Activated CD4-positive, alpha-beta T cell treated with anti-CD3 and anti-CD28 coated beads for 1 hour (primary cell): ENCODE results near the gene BTBD2.
"Not testable (repeated sequence)": the region's sequence is repeated elsewhere in the genome, so short reads cannot be mapped to it uniquely, and the experiment has no call there.

ENCODE experiments used
- DNase-seq: peaks from one replicate; pipeline ENCODE4 v3.0.0-alpha.2; 2020

The BTBD2 gene

GRCh38 chr19:2012941-2013682 lies 2.4 kb downstream of the BTBD2 start:
- DNase-seq, result no peak

DNA sequence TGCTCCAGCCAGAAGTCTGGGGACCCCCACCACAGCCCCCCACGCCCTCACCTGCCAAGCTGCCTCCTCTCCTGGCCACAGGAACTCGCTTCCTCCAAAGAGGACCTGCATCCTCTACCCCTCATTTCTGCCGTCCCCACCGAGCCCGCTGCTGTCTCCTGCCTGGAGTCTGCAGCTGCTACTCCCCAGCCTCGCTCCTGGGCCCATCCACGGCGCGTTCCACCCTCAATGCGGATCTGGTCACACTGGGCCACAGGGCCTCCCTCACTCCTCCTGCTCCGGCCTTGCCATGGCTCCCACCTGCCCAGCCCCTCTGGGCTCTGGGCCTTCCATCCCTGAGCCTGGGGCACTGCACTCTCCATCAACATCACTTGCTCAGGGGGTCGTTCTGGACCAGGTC lies 4.3 kb downstream of the BTBD2 start:
- no peak for DNase-seq

DNA sequence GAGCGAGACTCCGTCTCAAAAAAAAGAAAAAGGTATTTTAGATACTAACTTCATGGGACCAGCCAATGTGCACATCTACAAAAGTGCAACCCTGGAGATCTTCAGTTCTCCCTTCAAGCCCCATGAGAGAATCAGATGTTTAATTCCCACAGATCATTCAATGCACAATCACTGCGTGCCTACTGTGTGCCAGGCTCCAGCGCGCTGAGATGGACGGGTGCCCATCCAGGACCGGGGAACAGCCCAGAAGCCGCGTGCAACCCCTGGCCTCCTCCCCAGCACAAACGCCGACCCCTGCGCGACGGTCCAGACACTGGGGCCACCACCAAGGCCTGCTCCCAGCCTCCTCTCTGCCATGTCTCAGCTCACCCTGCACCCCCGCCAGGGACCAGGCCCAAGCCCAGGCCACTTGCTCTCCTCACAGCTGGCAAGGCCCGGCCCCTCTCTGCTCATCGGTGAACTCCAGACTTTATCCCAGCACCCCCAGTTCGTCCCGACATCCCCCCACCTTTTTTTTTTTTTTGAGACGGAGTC lies 5.3 kb downstream of the BTBD2 start:
- no peak for DNase-seq

GRCh38 chr19:2003874-2004273 lies 11.6 kb downstream of the BTBD2 start:
- no peak for DNase-seq

- no peak for DNase-seq
These were observed 15.5 kb downstream of the BTBD2 start for GRCh38 chr19:1999856-2000515.

GRCh38 chr19:1998712-1999708 lies 16.5 kb downstream of the BTBD2 start:
- DNase-seq, result no peak

GRCh38 chr19:1997353-1998233 lies 17.9 kb downstream of the BTBD2 start:
- no peak for DNase-seq

- DNase-seq, result no peak
These were observed 22.7 kb downstream of the BTBD2 start for GRCh38 chr19:1992759-1993260.

GRCh38 chr19:1991018-1991913 lies 24.2 kb downstream of the BTBD2 start:
- DNase-seq, result no peak

DNA sequence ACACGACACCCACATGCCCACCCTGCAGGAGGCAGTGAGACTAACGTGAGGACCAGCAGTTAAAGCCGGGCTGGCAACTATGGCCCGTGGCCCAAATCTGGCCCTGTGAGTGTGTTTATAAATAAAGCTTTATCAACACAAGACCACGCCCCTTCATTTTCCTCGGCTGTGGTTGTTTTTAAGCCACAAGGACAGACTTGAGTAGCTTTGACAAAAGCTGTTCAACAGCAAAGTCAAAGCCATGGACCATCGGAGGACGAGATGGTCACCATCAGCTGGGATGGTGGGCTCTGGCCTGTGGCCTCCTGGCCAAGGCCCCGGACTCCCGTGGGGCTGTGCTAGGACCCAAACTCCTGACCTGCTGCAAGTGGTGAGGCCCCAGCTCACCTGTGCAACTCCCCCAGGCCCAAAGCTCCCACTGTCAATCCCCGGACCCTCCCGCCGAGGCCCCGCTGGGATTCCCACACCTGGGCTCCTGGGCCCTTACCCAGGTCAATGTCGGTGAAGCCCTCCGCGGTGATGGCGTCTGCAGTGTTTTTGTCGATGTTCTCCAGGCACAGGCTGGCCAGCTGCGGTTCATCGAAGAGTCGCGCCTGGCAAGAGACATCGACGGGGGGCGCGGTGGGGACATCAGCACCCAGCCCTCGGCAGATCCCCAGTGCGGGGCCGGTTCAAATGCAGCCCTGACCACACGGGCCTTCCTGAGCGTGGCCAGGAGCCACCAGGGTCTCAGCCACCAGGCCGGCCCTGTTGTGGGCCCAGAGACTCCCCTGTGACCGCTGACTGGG lies 25.1 kb downstream of the BTBD2 start:
- no peak for DNase-seq

DNA sequence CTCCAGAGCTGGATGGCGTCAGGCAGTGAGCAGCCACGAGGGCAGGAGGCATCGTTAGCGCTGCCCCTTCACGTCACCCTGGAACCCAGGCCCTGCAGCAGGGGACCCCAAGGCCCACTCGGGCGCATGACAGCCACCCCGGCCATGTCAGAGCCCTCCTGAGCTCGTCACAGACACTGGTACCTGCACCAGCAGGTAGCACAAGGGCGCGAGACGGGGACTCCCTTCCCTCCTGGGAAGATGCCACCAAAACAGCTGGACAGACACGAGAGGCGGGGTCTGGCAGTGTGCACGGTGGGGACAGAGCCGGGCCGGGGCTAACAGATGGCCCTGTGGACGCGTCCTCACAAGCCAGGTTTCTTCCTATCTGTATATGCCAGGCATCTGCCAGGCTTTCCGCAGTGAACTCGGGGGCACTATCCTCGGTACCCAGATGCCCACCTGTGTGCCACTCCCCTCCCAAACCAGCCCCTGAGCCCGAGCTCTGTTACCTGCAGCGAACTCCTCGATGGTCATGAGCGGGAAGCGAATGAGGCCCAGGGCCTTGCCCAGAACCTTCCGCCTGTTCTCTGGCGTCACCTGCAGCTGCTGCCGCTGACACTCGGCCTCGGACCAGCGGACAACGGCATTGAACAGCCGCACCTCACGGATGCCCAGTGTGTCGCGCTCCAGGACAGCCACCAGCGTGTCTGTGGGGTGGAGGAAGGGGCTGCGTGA lies 25.8 kb downstream of the BTBD2 start:
- DNase-seq, result no peak

- not testable (repeated sequence) for DNase-seq
These were observed 27.1 kb downstream of the BTBD2 start for GRCh38 chr19:1988464-1988863.

DNA sequence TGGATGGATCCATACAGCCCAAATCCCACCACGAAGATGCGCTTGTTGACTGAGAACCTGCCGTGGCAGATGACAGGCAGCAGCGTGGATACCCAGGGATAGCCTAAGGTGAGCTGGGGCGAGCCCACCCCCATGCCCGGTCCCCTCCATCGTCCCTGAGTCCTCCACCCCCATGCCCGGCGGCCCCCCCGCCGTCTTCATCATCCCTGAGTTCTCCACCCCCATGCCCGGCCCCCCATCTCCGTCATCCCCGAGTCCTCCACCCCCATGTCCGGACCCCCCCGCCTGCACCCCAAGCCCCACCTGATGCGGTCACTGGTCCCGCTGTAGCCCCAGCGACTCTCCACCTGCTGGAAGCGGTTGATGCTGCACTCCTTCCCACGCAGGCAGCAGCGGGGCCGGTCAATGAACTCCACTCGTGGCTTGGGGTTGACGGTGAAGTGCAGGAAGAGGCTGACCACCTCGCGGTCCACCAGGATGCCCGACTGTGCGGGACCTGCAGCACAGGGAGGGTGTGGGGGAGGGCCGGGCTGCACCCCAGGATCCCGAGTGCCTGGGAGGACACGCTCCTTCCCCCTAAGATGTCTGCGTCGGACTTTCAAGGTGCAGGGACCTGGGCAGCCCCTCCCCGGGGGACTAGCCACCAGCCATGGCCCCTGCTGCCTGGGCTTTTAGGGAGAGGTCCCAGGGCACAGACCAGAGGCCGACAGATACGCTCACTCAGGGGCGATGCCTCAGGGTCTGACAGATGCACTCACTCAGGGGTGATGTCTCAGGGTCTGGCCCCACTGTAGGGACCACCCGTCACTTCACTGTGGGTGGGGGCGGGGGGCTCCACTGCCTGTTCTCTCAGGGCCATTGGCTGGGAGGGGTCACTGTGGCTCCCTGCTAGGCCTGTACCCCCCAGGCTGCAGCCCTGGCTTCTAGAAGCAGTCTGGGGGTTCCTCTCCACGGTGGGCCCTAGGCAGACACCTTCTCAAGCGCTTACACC lies 28.0 kb downstream of the BTBD2 start:
- DNase-seq, result no peak

- no peak for DNase-seq
These were observed 29.0 kb downstream of the BTBD2 start for GRCh38 chr19:1986357-1987162.

DNA sequence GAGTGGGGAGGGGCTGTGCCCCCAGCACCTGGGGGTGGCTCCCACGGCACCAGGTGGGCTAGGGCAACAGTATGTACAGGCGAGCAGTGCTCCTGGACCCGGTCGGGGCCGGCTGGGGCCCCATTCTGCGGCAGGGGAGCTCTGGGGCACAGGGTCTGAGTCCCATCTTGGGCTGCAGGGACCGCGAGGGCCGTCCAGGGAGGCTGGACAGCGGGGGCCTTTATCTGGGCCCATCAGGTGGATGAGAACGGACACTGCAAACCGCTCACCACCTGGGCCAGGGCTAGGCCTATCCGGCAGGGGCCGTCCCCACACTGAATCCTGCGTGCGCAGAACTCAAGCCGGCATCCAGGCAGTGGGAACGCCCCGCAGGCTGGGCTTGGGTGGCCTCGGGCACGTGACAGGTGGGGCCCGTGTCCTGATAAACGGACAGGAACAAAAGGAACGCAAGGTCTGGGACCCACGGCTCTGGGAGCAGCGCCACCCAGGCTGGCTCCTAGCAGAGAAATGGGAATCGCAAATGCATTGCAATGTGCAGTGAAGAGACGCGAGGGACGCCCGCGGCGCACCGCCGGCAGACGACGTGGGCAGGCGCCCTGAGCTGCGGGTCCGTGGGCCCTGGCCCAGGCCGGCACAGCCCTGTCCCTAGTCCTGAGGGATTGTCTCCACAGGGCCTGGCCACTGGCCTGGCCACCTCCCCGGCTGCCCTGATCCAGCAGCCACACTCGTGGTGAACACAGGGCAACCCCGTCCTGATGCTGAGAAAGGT lies 29.7 kb downstream of the BTBD2 start:
- DNase-seq, result no peak

DNA sequence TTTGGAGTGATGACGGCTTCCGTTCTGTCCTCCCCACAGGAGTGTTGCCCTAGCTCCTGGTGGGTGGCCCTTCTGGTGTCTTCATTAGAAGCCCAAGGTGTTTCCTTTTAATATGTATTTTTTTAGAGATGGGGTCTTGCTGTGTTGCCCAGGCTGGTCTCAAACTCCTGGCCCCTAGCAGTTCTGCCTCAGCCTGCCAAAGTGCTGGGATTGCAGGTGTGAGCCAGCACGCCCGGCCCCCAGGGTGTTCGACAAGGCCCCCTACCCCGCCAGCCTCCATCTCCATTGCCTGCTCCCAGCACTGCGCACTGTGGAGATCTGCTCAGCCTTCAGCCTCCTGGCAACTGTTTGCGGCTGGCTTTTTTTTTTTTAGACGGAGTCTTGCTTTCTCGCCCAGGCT lies 31.2 kb downstream of the BTBD2 start:
- no peak for DNase-seq
